Fibroblast of lung (primary cell): Measurements from ENCODE around the gene PRKAG1. TPM values are rescaled to one million over a fixed set of nuclear protein-coding genes. Genes with fewer than 3 reads are reported as not detected.
A peak's percentile ranks its signal among the peaks of the same experiment; 100 is the strongest.

ENCODE experiments used
- DNase-seq, 2 donors: peaks; one replicate each; pipeline versions ENCODE4 v3.0.0 to v3.0.0-alpha.2; 2010; ENCODE audit warnings: low read depth in 2 of 2
- H2AFZ ChIP-seq: 2 replicates; pipeline ENCODE4 v1.5.1; 2012; ENCODE audit warnings: low read length, control low read depth, inconsistent platforms
- H3K27ac ChIP-seq: 2 replicates; pipeline ENCODE4 v1.5.1; 2011; ENCODE audit warnings: low read length, control low read depth; ENCODE audit not compliant: insufficient read depth
- H3K27me3 ChIP-seq: 2 replicates; pipeline ENCODE4 v1.5.1; 2011; ENCODE audit warnings: mild to moderate bottlenecking, low read length; ENCODE audit not compliant: control insufficient read depth, insufficient read depth
- H3K36me3 ChIP-seq: 2 replicates; pipeline ENCODE4 v1.5.1; 2011; ENCODE audit warnings: low read length; ENCODE audit not compliant: control insufficient read depth, insufficient read depth
- H3K4me1 ChIP-seq: 2 replicates; pipeline ENCODE4 v1.5.1; 2011; ENCODE audit warnings: low read length; ENCODE audit not compliant: control insufficient read depth, insufficient read depth; ENCODE audit errors: extremely low read depth
- H3K4me2 ChIP-seq: 2 replicates; pipeline ENCODE4 v1.5.1; 2011; ENCODE audit warnings: low read length, control low read depth; ENCODE audit not compliant: insufficient read depth; ENCODE audit errors: extremely low read depth
- H3K4me3 ChIP-seq, 4 experiments: fragments of 200-600 bp in 1 of 4; sonication (generic) in 1 of 4; replicated peaks in 1 of 4; 2 replicates each; pipeline ENCODE4 v1.5.1; 2011 to 2016; ENCODE audit warnings: low read length in 4 of 4, low read depth in 3 of 4, mild to moderate bottlenecking in 3 of 4, control low read depth in 2 of 4, inconsistent platforms in 1 of 4, mixed read lengths in 1 of 4; ENCODE audit not compliant: insufficient read depth in 1 of 4; ENCODE audit errors: control extremely low read depth in 1 of 4
- H3K79me2 ChIP-seq: 2 replicates; pipeline ENCODE4 v1.5.1; 2012; ENCODE audit warnings: mild to moderate bottlenecking, low read length, inconsistent platforms; ENCODE audit not compliant: control insufficient read depth, insufficient read depth
- H3K9ac ChIP-seq: 2 replicates; pipeline ENCODE4 v1.5.1; 2011; ENCODE audit warnings: mild to moderate bottlenecking, low read length, control low read depth; ENCODE audit not compliant: insufficient read depth
- H3K9me3 ChIP-seq: 2 replicates; pipeline ENCODE4 v1.5.1; 2012; ENCODE audit warnings: low read depth, low read length; ENCODE audit not compliant: control insufficient read depth, insufficient read depth
- H4K20me1 ChIP-seq: 2 replicates; pipeline ENCODE4 v1.5.1; 2011; ENCODE audit warnings: low read length; ENCODE audit not compliant: control insufficient read depth, insufficient read depth; ENCODE audit errors: extremely low read depth
- CTCF ChIP-seq, 2 donors: IDR thresholded peaks in 1 of 2; conservative IDR thresholded peaks in 1 of 2; 1 replicate in 1 of 2; 2 replicates in 1 of 2; pipeline ENCODE4 v1.5.1; 2011 to 2012; ENCODE audit warnings: low read length in 2 of 2, control low read depth in 1 of 2, inconsistent platforms in 1 of 2, low read depth in 1 of 2, mild to moderate bottlenecking in 1 of 2
- EZH2 ChIP-seq: IDR thresholded peaks from 2 replicates; pipeline ENCODE4 v1.5.1; 2012; ENCODE audit warnings: low read length, control low read depth, mild to moderate bottlenecking; ENCODE audit errors: missing control alignments
- polyA plus RNA-seq, 2 donors: library from polyadenylated mRNA; depleted of rRNA in 1 of 2; stranded (reverse) in 1 of 2; unstranded in 1 of 2; fragments of >200 nt; gene quantifications; 2 replicates each; pipeline ENCODE4 v1.2.1, GENCODE V29; 2011 to 2012; ENCODE audit warnings: missing spikeins in 1 of 2
- total RNA-seq: library from RNA; depleted of rRNA; stranded (reverse); fragments of >200 nt; gene quantifications from 2 replicates; pipeline ENCODE4 v1.2.1, GENCODE V29; 2014

Gene PRKAG1
- total and polyA plus RNA-seq, 2 donors (not counting 1 experiment from before 2014, with no cell fraction given) = 76.5 to 110 TPM

GRCh38 chr12:48994224-48995085, 24.1 kb downstream of the PRKAG1 start:
- Histone ChIP-seq H3K9me3 (no peaks in the 10 kb centered on the region), H3K9ac (no peak overlapping the region), H3K4me1 (peaks cover 6% of the 10 kb centered on the region), H3K79me2 (no peaks in the 10 kb centered on the region), H3K27me3 (peaks cover 22% of the 10 kb centered on the region), H3K27ac (no peak overlapping the region), H3K4me3 (no peak overlapping the region), H3K36me3 (no peaks in the 10 kb centered on the region), H4K20me1 (no peaks in the 10 kb centered on the region), H3K4me2 (peak overlapping the region; percentile 59), H2AFZ (no peak overlapping the region)
- TF ChIP-seq EZH2 (no peak), CTCF (conservative IDR thresholded peaks at IDR 0.05 in 1 of 2, IDR thresholded peaks at IDR 0.05 in 1 of 2; ENCODE audit: low read depth in 1 of 2, low read length in 2 of 2) (no peak)
- no peak for DNase-seq

- Histone ChIP-seq H3K27ac (no peak overlapping the region), H3K27me3 (peaks cover 29% of the 10 kb centered on the region), H3K79me2 (no peaks in the 10 kb centered on the region), H3K36me3 (no peaks in the 10 kb centered on the region), H2AFZ (no peak overlapping the region), H3K4me1 (peaks cover 3% of the 10 kb centered on the region), H3K4me2 (no peak overlapping the region), H3K4me3 (no peak overlapping the region), H4K20me1 (no peaks in the 10 kb centered on the region), H3K9me3 (no peaks in the 10 kb centered on the region), H3K9ac (no peak overlapping the region)
- no peak for DNase-seq
- TF ChIP-seq EZH2 (no peak), CTCF (conservative IDR thresholded peaks at IDR 0.05 in 1 of 2, IDR thresholded peaks at IDR 0.05 in 1 of 2; ENCODE audit: low read depth in 1 of 2, low read length in 2 of 2) (no peak)
These were observed 24.8 kb downstream of the PRKAG1 start for GRCh38 chr12:48993787-48994186.

- Histone ChIP-seq H3K79me2 (no peaks in the 10 kb centered on the region), H3K4me3 (no peak overlapping the region), H3K4me2 (no peak overlapping the region), H3K27ac (no peak overlapping the region), H3K36me3 (no peaks in the 10 kb centered on the region), H4K20me1 (no peaks in the 10 kb centered on the region), H2AFZ (no peak overlapping the region), H3K9ac (no peak overlapping the region), H3K4me1 (no peaks in the 10 kb centered on the region), H3K9me3 (no peaks in the 10 kb centered on the region), H3K27me3 (peaks cover 29% of the 10 kb centered on the region)
- TF ChIP-seq EZH2 (no peak), CTCF (conservative IDR thresholded peaks at IDR 0.05 in 1 of 2, IDR thresholded peaks at IDR 0.05 in 1 of 2; ENCODE audit: low read depth in 1 of 2, low read length in 2 of 2) (no peak)
- no peak for DNase-seq
These were observed 27.1 kb downstream of the PRKAG1 start for GRCh38 chr12:48991247-48992050.
